Vagina (tissue), 2 donors: ENCODE measurements around the gene ITPK1. TPM values are rescaled to one million over a fixed set of nuclear protein-coding genes. Genes with fewer than 3 reads are reported as not detected.

Experiments used
- DNase-seq, 2 donors: peaks; one replicate each; pipeline ENCODE4 v3.0.0-alpha.2; 2017; ENCODE audit errors: extremely low spot score in 2 of 2
- H3K27ac ChIP-seq: fragments of 200-600 bp; sonication (generic); one replicate; pipeline ENCODE4 v1.5.1; 2019
- H3K27me3 ChIP-seq: fragments of 200-600 bp; sonication (generic); one replicate; pipeline ENCODE4 v1.5.1; 2019
- H3K36me3 ChIP-seq, 2 donors: fragments of 200-600 bp; sonication (generic); one replicate each; pipeline ENCODE4 v1.5.1; 2017 to 2019
- H3K4me1 ChIP-seq: fragments of 200-600 bp; sonication (generic); one replicate; pipeline ENCODE4 v1.5.1; 2019
- H3K4me3 ChIP-seq, 2 donors: fragments of 200-600 bp; sonication (generic); 1 replicate in 1 of 2; 2 replicates in 1 of 2; pipeline ENCODE4 v1.5.1; 2016 to 2019
- H3K9me3 ChIP-seq: fragments of 200-600 bp; sonication (generic); one replicate; pipeline ENCODE4 v1.5.1; 2019
- CTCF ChIP-seq, 3 experiments: fragments of 450-650 bp in 2 of 3; fragments of 200-600 bp in 1 of 3; sonication (generic) in 1 of 3; IDR thresholded peaks; one replicate each; pipeline ENCODE4 v1.5.1; 2017 to 2019; ENCODE audit warnings: antibody characterized with exemption in 3 of 3, mild to moderate bottlenecking in 2 of 3, moderate library complexity in 2 of 3
- POLR2A ChIP-seq, 2 donors: fragments of 450-650 bp; IDR thresholded peaks; one replicate each; pipeline ENCODE4 v1.6.1; 2017; ENCODE audit warnings: antibody characterized with exemption in 2 of 2, mild to moderate bottlenecking in 2 of 2, moderate library complexity in 2 of 2
- POLR2AphosphoS5 ChIP-seq, 2 donors: sonication (generic); formaldehyde crosslinking; IDR thresholded peaks; one replicate each; pipeline ENCODE4 v1.9.0; 2017; ENCODE audit warnings: antibody characterized with exemption in 2 of 2, mild to moderate bottlenecking in 2 of 2, low read depth in 1 of 2; ENCODE audit not compliant: insufficient read depth in 1 of 2
- intact Hi-C: fragments of 100-400 bp; cut with DNase I; formaldehyde crosslinking; loops from one replicate; pipeline ENCODE4 v1.15.1; 2023
- total RNA-seq: library from RNA; depleted of rRNA; stranded (reverse); fragments of >200 nt; gene quantifications from one replicate; pipeline ENCODE4 v1.2.3, GENCODE V29; 2016

The ITPK1 gene
- total RNA-seq, 1 donor from 2014 or later: 49.6 TPM

DNA sequence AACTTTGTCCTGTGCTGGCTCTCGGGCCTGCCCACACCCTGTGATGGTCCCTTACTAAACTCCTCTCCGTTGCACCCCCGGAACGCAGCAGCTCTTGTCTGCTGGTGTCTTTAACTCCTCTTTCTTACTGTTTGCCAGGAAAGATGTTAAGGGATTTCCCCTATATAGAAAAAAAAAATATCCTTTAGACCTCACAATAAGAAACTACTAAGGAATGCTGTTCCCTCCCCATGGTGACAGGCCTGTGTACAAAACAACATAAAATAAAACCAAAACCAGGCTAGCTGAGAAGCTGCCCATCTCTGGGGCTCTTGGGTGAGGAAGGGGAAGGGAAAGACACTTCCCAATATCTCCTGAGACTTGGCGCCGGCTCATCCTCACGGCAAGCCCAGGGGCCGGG lies 97.4 kb downstream of the ITPK1 start:
- Histone ChIP-seq H3K36me3 (peaks cover 0 to 3% of the 10 kb centered on the region in 2 donors), H3K4me3 (no peak overlapping the region), H3K27me3 (no peaks in the 10 kb centered on the region), H3K9me3 (no peaks in the 10 kb centered on the region), H3K4me1 (peaks cover 57% of the 10 kb centered on the region), H3K27ac (no peak overlapping the region)
- intact Hi-C loops: no loop called here
- TF ChIP-seq POLR2A (IDR thresholded peaks at IDR 0.05) (no peak), POLR2AphosphoS5 (IDR thresholded peaks at IDR 0.05; ENCODE audit: insufficient read depth in 1 of 2, low read depth in 1 of 2) (no peak), CTCF (IDR thresholded peaks at IDR 0.05) (no peak)
- no peak for DNase-seq

DNA sequence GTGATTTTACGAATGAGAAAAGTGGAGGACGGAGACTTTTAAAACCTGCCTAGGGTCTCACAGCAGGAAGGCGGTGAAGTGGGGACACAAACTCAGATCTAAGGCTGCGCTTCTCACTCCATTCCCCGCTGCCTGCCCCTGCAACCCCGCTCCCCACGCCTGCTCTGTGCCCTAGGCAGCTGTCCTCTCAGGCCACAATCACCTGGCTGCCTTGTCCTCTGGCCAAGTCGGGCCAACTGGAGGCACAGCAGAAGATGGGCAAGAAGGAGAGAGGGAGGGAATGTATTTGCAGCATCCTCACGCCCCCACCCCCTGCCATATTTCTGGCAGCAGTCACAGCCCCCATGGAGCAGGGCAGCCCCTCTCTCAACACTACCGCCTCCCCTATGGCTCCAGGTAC lies 97.8 kb downstream of the ITPK1 start:
- intact Hi-C loops: no loop called here
- H3K36me3 ChIP-seq: peaks cover 0 to 3% of the 10 kb centered on the region in 2 donors
- no peaks in the 10 kb centered on the region for H3K9me3 ChIP-seq
- no peak for DNase-seq
- no peak overlapping the region for H3K4me3 ChIP-seq
- TF ChIP-seq POLR2A (IDR thresholded peaks at IDR 0.05) (no peak), POLR2AphosphoS5 (IDR thresholded peaks at IDR 0.05; ENCODE audit: insufficient read depth in 1 of 2, low read depth in 1 of 2) (no peak), CTCF (IDR thresholded peaks at IDR 0.05) (no peak)
- H3K27ac ChIP-seq: no peak overlapping the region
- H3K27me3 ChIP-seq: no peaks in the 10 kb centered on the region
- H3K4me1 ChIP-seq: peaks cover 57% of the 10 kb centered on the region

DNA sequence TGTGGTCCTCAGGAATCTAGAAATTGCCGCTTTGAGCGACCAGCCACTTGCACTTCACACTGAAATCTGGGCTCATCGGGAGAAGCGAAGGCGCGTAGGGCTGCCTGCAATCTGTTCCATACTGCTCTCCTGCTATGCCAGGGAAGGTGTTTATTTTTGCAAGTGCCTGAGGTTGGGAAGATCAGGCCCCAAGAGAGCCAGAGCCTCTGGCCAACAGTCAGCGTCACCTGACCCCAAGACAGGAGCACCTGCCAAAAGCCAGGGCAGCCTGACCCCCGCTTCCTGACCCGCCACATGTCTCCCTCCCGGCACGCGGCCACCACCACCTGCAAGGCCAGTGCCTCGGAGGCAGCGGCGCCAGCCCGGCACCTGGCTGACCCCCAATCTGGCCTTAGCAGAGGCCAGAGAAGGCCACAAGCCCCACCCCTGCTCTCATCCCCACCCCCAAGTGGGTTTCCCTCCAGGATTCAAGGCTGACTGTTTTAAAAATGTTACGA lies 98.4 kb downstream of the ITPK1 start:
- Histone ChIP-seq H3K4me1 (peaks cover 60% of the 10 kb centered on the region), H3K36me3 (peaks cover 0 to 3% of the 10 kb centered on the region in 2 donors), H3K4me3 (no peak overlapping the region), H3K9me3 (no peaks in the 10 kb centered on the region), H3K27ac (no peak overlapping the region), H3K27me3 (no peaks in the 10 kb centered on the region)
- DNase-seq: no peak
- intact Hi-C loops: no loop called here
- TF ChIP-seq CTCF (IDR thresholded peaks at IDR 0.05) (no peak), POLR2AphosphoS5 (IDR thresholded peaks at IDR 0.05; ENCODE audit: insufficient read depth in 1 of 2, low read depth in 1 of 2) (peak in 1 of 2 donors; percentile 64)

DNA sequence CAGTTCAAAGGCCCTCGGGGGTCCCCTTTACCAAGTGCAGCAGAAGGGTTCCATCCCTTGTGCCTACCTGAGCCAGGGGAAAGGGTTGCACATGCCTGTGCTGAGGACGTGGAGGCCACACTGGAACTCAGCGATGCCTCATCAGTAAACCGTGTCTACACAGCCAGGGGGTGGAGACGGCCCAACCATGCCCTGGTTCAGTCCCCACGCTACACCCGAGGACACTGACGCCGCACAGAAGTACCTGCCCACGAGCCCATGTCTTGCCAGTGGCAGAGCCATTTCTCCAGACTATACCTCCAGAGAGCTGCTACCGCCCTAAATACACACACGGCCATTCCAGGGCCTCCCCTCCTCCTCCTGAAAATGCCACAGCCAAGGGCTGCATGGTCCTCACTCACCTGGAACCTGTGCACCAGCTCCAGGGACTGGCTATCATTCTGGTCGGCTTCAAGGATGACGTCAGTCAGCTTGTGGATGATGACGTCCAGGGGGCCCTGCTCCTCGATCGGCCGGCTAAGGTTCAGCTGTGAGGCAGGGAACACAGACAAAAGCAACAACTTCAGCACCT lies 99.4 kb downstream of the ITPK1 start:
- no peak for TF ChIP-seq POLR2AphosphoS5 (IDR thresholded peaks at IDR 0.05; ENCODE audit: insufficient read depth in 1 of 2, low read depth in 1 of 2)
- no peak for TF ChIP-seq POLR2A (IDR thresholded peaks at IDR 0.05)
- TF ChIP-seq CTCF (IDR thresholded peaks at IDR 0.05): no peak
- Histone ChIP-seq H3K27me3 (no peaks in the 10 kb centered on the region), H3K27ac (no peak overlapping the region), H3K4me1 (peaks cover 70% of the 10 kb centered on the region), H3K9me3 (no peaks in the 10 kb centered on the region), H3K36me3 (peaks cover 0 to 3% of the 10 kb centered on the region in 2 donors), H3K4me3 (no peak overlapping the region)
- intact Hi-C loops: no loop called here
- DNase-seq: no peak

GRCh38 chr14:93015505-93015904 lies 100.2 kb downstream of the ITPK1 start:
- Histone ChIP-seq H3K27ac (no peak overlapping the region), H3K4me3 (no peak overlapping the region), H3K9me3 (no peaks in the 10 kb centered on the region), H3K27me3 (no peaks in the 10 kb centered on the region), H3K4me1 (peaks cover 76% of the 10 kb centered on the region), H3K36me3 (peaks cover 0 to 3% of the 10 kb centered on the region in 2 donors)
- DNase-seq: no peak
- intact Hi-C loops: no loop called here
- TF ChIP-seq POLR2A (IDR thresholded peaks at IDR 0.05): no peak
- no peak for TF ChIP-seq POLR2AphosphoS5 (IDR thresholded peaks at IDR 0.05; ENCODE audit: insufficient read depth in 1 of 2, low read depth in 1 of 2)
- TF ChIP-seq CTCF (IDR thresholded peaks at IDR 0.05): no peak
